Measurements from ENCODE around the gene MRPS31. TPM values are rescaled to one million over a fixed set of nuclear protein-coding genes. Genes with fewer than 3 reads are reported as not detected.

Gene MRPS31
- total and polyA plus RNA-seq, 2 donors (not counting 1 experiment from before 2014, with no cell fraction given) = 20.5 to 34.4 TPM

GRCh38 chr13:40794414-40795368 lies 23.7 kb upstream of the MRPS31 start:
- no peaks in the 10 kb centered on the region for H3K9me3 ChIP-seq (ENCODE audit: control extremely low read depth in 1 of 3, control insufficient read depth in 2 of 3, insufficient read depth in 1 of 3, low read length in 2 of 3)
- peaks cover 0 to 3% of the 10 kb centered on the region in 2 experiments for H3K36me3 ChIP-seq (replicated peaks in 1 of 2; ENCODE audit: control extremely low read depth in 1 of 2, control insufficient read depth in 1 of 2, extremely low read depth in 1 of 2, insufficient read depth in 2 of 2, low read length in 1 of 2)
- H3K9me3 Mint-ChIP-seq (ENCODE audit: insufficient read depth) = no peaks in the 10 kb centered on the region
- H3K4me3 Mint-ChIP-seq = no peak overlapping the region
- no peak overlapping the region for H3K27ac ChIP-seq (ENCODE audit: low read length in 2 of 2)
- 98% methylated on average over 8 of the region's 13 CpGs for WGBS (ENCODE audit: insufficient coverage)
- TF ChIP-seq CTCF (IDR thresholded peaks at IDR 0.05) (no peak), EZH2 (IDR thresholded peaks at IDR 0.05; ENCODE audit: borderline replicate concordance, insufficient read depth, low read depth, low read length, poor library complexity, severe bottlenecking) (no peak)
- H3K4me1 ChIP-seq (ENCODE audit: control insufficient read depth in 2 of 2, insufficient read depth in 2 of 2, low read length in 2 of 2) = peaks cover 4% of the 10 kb centered on the region in 2 donors
- CTCF ChIA-PET = interaction anchor here (0.7 to 1.2 kb wide), 2 partner anchors 17 to 859 kb away, joined by 3 read pairs; no protein-coding TSS in a partner anchor
- no peak overlapping the region for H3K27ac Mint-ChIP-seq
- ATAC-seq (ENCODE audit: low read depth) = no peak
- POLR2A ChIA-PET = no interaction called here
- no peak overlapping the region for H3K9ac ChIP-seq (ENCODE audit: low read length)
- H3K27me3 Mint-ChIP-seq = no peaks in the 10 kb centered on the region
- H3K27me3 ChIP-seq (replicated peaks in 1 of 4; ENCODE audit: control extremely low read depth in 1 of 4, control insufficient read depth in 3 of 4, insufficient read depth in 4 of 4, low read length in 3 of 4) = no peaks in the 10 kb centered on the region
- H2AFZ ChIP-seq (ENCODE audit: insufficient read depth, low read depth, low read length, poor library complexity, severe bottlenecking) = no peak overlapping the region
- H4K20me1 ChIP-seq (ENCODE audit: control insufficient read depth, insufficient read depth, low read length, poor library complexity, severe bottlenecking) = no peaks in the 10 kb centered on the region
- H3K4me2 ChIP-seq (replicated peaks; ENCODE audit: low read depth, low read length, poor library complexity, severe bottlenecking) = no peak overlapping the region
- no peak overlapping the region for H3K4me3 ChIP-seq (ENCODE audit: control extremely low read depth in 1 of 5, extremely low read depth in 1 of 5, insufficient read depth in 1 of 5, low read depth in 2 of 5, low read length in 4 of 5)
- intact Hi-C loops (cut with micrococcal nuclease) = no loop called here
- no peak for DNase-seq
- H3K79me2 ChIP-seq (ENCODE audit: control insufficient read depth, insufficient read depth, low read length) = no peaks in the 10 kb centered on the region
- peaks cover 7% of the 10 kb centered on the region for H3K4me1 Mint-ChIP-seq

GRCh38 chr13:40793339-40793738 lies 22.3 kb upstream of the MRPS31 start:
- intact Hi-C loops (cut with micrococcal nuclease) = no loop called here
- CTCF ChIA-PET = no interaction called here
- Histone ChIP-seq H4K20me1 (ENCODE audit: control insufficient read depth, insufficient read depth, low read length, poor library complexity, severe bottlenecking) (no peaks in the 10 kb centered on the region), H3K4me2 (replicated peaks; ENCODE audit: low read depth, low read length, poor library complexity, severe bottlenecking) (no peak overlapping the region), H3K79me2 (ENCODE audit: control insufficient read depth, insufficient read depth, low read length) (no peaks in the 10 kb centered on the region), H3K9ac (ENCODE audit: low read length) (no peak overlapping the region), H3K27ac (ENCODE audit: low read length in 2 of 2) (no peak overlapping the region), H3K9me3 (ENCODE audit: control extremely low read depth in 1 of 3, control insufficient read depth in 2 of 3, insufficient read depth in 1 of 3, low read length in 2 of 3) (no peaks in the 10 kb centered on the region), H3K36me3 (replicated peaks in 1 of 2; ENCODE audit: control extremely low read depth in 1 of 2, control insufficient read depth in 1 of 2, extremely low read depth in 1 of 2, insufficient read depth in 2 of 2, low read length in 1 of 2) (peaks cover 0 to 3% of the 10 kb centered on the region in 2 experiments), H3K4me1 (ENCODE audit: control insufficient read depth in 2 of 2, insufficient read depth in 2 of 2, low read length in 2 of 2) (peaks cover 9 to 12% of the 10 kb centered on the region in 2 donors), H2AFZ (ENCODE audit: insufficient read depth, low read depth, low read length, poor library complexity, severe bottlenecking) (no peak overlapping the region), H3K27me3 (replicated peaks in 1 of 4; ENCODE audit: control extremely low read depth in 1 of 4, control insufficient read depth in 3 of 4, insufficient read depth in 4 of 4, low read length in 3 of 4) (no peaks in the 10 kb centered on the region), H3K4me3 (ENCODE audit: control extremely low read depth in 1 of 5, extremely low read depth in 1 of 5, insufficient read depth in 1 of 5, low read depth in 2 of 5, low read length in 4 of 5) (no peak overlapping the region)
- Mint-ChIP-seq H3K27me3 (no peaks in the 10 kb centered on the region), H3K9me3 (ENCODE audit: insufficient read depth) (no peaks in the 10 kb centered on the region), H3K27ac (no peak overlapping the region), H3K4me1 (peaks cover 10% of the 10 kb centered on the region), H3K4me3 (no peak overlapping the region)
- TF ChIP-seq CTCF (IDR thresholded peaks at IDR 0.05) (no peak), EZH2 (IDR thresholded peaks at IDR 0.05; ENCODE audit: borderline replicate concordance, insufficient read depth, low read depth, low read length, poor library complexity, severe bottlenecking) (no peak)
- WGBS (ENCODE audit: insufficient coverage) = no CpG with 5 or more reads among the region's 3 CpGs
- POLR2A ChIA-PET = no interaction called here
- DNase-seq (no peak), ATAC-seq (ENCODE audit: low read depth) (no peak)

Measured in B cell (primary cell).